DND-41 (cell line): ENCODE data around the gene ABCC3.

ENCODE experiments used
- ATAC-seq: fragments of 200-7000 bp; cut with Tn5 transposase; 3 replicates; pipeline ENCODE4 v1.9.1; 2021; ENCODE audit warnings: low read depth; ENCODE audit not compliant: insufficient read depth
- DNase-seq: peaks from one replicate; pipeline ENCODE4 v3.0.0-alpha.2; 2020
- H2AFZ ChIP-seq: 2 replicates; pipeline ENCODE4 v1.6.0; 2012; ENCODE audit warnings: low read depth, low read length
- H3K27ac ChIP-seq: 2 replicates; pipeline ENCODE4 v1.5.1; 2012; ENCODE audit warnings: low read length, inconsistent platforms
- H3K27me3 ChIP-seq: fragments of 200-600 bp; sonication (generic); 2 replicates; pipeline ENCODE4 v1.6.0; 2012; ENCODE audit warnings: low read length, mild to moderate bottlenecking, inconsistent platforms; ENCODE audit not compliant: insufficient read depth, poor library complexity
- H3K36me3 ChIP-seq: 2 replicates; pipeline ENCODE4 v1.5.1; 2012; ENCODE audit warnings: low read length, inconsistent platforms; ENCODE audit not compliant: insufficient read depth
- H3K4me1 ChIP-seq: 2 replicates; pipeline ENCODE4 v1.5.1; 2012; ENCODE audit warnings: mild to moderate bottlenecking, low read length; ENCODE audit not compliant: insufficient read depth
- H3K4me2 ChIP-seq: 2 replicates; pipeline ENCODE4 v1.6.0; 2012; ENCODE audit warnings: mild to moderate bottlenecking, moderate library complexity, low read length, inconsistent platforms; ENCODE audit not compliant: insufficient read depth
- H3K4me3 ChIP-seq, 2 experiments: fragments of 200-600 bp in 1 of 2; shearing (Covaris generic) in 1 of 2; 2 replicates each; pipeline ENCODE4 v1.5.1; 2012 to 2016; ENCODE audit warnings: inconsistent platforms in 2 of 2, low read length in 2 of 2, mild to moderate bottlenecking in 2 of 2, low read depth in 1 of 2, moderate library complexity in 1 of 2
- H3K79me2 ChIP-seq: 2 replicates; pipeline ENCODE4 v1.6.0; 2012; ENCODE audit warnings: low read length, inconsistent platforms; ENCODE audit not compliant: insufficient read depth
- H3K9ac ChIP-seq: 2 replicates; pipeline ENCODE4 v1.6.0; 2012; ENCODE audit warnings: low read depth, mild to moderate bottlenecking, inconsistent platforms, low read length, moderate library complexity
- H3K9me3 ChIP-seq: 2 replicates; pipeline ENCODE4 v1.5.1; 2012; ENCODE audit warnings: low read length, moderate library complexity, mild to moderate bottlenecking, inconsistent platforms; ENCODE audit not compliant: insufficient read depth, severe bottlenecking
- H4K20me1 ChIP-seq: 2 replicates; pipeline ENCODE4 v1.6.0; 2012; ENCODE audit warnings: low read length; ENCODE audit not compliant: insufficient read depth
- EZH2 ChIP-seq: IDR thresholded peaks from 3 replicates; pipeline ENCODE4 v1.6.1; 2012; ENCODE audit warnings: borderline replicate concordance, low read depth, mild to moderate bottlenecking, moderate library complexity, low read length, inconsistent platforms; ENCODE audit not compliant: severe bottlenecking
- TF ChIP-seq, protein P1 (sequence below): IDR thresholded peaks from 2 replicates; pipeline ENCODE4 v1.5.1; 2012; ENCODE audit warnings: borderline replicate concordance, low read length, moderate library complexity, mild to moderate bottlenecking; ENCODE audit not compliant: poor library complexity, severe bottlenecking; ENCODE audit errors: extremely low read depth

The ABCC3 gene

DNA sequence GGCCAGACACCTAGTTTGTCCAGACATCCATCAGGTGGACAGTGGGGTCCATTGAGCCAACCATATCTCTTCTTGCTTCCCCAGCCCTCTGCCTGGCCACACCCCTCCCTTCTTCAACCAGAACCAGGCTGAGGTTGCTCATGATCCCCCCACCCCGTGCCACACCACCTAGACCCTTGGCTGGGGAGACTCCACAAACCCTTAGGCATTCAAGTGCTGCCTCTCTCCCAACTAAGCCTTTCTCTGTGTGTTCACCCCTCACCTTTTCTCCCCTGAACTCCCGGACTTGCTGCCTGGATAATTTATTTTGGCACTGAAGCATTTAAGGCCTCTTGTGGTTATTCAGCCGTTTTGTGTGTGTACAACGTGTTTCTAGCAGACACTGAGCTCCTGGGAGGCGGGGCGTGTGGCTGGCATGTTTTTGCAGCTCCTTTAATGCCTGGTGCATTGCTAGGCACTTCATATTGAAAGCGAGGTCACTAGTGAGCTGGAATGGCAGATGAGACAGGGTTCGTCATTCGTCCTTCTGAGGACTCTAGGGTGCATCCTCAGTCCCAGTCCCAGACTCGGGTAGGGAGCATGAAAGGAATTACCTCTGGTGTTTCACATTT lies 45.5 kb upstream of the ABCC3 start:
- Histone ChIP-seq H3K4me3 (no peak overlapping the region), H4K20me1 (no peaks in the 10 kb centered on the region; the same call in 1 of the 2 replicates), H3K9me3 (no peaks in the 10 kb centered on the region), H3K27ac (no peak overlapping the region), H3K4me1 (no peaks in the 10 kb centered on the region), H3K9ac (no peak overlapping the region), H3K4me2 (no peak overlapping the region), H3K36me3 (no peaks in the 10 kb centered on the region), H3K27me3 (peaks cover 22% of the 10 kb centered on the region), H3K79me2 (no peaks in the 10 kb centered on the region), H2AFZ (no peak overlapping the region)
- TF ChIP-seq EZH2 = no peak
- TF ChIP-seq, protein P1, sequence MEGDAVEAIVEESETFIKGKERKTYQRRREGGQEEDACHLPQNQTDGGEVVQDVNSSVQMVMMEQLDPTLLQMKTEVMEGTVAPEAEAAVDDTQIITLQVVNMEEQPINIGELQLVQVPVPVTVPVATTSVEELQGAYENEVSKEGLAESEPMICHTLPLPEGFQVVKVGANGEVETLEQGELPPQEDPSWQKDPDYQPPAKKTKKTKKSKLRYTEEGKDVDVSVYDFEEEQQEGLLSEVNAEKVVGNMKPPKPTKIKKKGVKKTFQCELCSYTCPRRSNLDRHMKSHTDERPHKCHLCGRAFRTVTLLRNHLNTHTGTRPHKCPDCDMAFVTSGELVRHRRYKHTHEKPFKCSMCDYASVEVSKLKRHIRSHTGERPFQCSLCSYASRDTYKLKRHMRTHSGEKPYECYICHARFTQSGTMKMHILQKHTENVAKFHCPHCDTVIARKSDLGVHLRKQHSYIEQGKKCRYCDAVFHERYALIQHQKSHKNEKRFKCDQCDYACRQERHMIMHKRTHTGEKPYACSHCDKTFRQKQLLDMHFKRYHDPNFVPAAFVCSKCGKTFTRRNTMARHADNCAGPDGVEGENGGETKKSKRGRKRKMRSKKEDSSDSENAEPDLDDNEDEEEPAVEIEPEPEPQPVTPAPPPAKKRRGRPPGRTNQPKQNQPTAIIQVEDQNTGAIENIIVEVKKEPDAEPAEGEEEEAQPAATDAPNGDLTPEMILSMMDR = no peak
- DNase-seq = no peak
- no peak for ATAC-seq

DNA sequence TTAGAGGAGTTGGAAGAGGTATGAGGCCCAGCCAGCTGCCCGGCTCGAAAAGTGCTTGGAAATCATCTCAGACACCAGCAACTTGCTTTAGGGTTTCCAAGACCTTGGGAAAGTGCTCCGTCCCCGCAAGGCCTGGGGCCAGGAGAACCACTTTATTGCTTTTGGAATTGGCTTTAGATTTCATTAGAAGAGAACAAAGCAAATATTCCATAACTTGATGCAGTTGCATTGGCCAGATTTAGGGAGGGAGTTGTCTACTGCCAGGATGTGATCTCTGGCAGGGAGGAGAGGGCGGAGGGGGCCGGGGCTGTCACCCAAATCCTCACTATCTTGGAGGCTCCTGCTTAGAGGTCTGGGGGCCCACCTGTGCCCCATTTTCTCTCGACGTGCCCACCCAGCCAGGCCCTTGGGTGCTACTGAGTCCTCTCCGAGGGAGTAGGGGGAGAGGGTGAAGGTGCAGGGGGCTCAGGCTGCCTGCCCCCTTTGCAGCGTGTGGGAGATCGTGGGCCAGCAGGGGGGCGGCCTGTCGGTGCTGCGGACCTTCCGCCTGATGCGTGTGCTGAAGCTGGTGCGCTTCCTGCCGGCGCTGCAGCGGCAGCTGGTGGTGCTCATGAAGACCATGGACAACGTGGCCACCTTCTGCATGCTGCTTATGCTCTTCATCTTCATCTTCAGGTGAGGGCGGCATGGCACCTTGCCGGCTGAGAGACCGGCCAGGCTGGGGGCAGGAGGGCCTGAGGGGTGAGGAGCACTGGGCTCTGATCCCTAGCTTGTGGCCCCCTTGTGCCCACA lies 43.5 kb upstream of the ABCC3 start:
- no peak for TF ChIP-seq EZH2
- TF ChIP-seq, protein P1 = no peak
- H2AFZ ChIP-seq = no peak overlapping the region
- ATAC-seq (no peak), DNase-seq (no peak)
- H3K36me3 ChIP-seq = no peaks in the 10 kb centered on the region
- H3K79me2 ChIP-seq = no peaks in the 10 kb centered on the region
- no peak overlapping the region for H3K4me3 ChIP-seq
- H4K20me1 ChIP-seq = no peaks in the 10 kb centered on the region; the same call in 1 of the 2 replicates
- H3K9me3 ChIP-seq = no peaks in the 10 kb centered on the region
- H3K27ac ChIP-seq = no peak overlapping the region
- peaks cover 18% of the 10 kb centered on the region for H3K27me3 ChIP-seq
- no peak overlapping the region for H3K4me2 ChIP-seq
- H3K9ac ChIP-seq = no peak overlapping the region
- no peaks in the 10 kb centered on the region for H3K4me1 ChIP-seq

DNA sequence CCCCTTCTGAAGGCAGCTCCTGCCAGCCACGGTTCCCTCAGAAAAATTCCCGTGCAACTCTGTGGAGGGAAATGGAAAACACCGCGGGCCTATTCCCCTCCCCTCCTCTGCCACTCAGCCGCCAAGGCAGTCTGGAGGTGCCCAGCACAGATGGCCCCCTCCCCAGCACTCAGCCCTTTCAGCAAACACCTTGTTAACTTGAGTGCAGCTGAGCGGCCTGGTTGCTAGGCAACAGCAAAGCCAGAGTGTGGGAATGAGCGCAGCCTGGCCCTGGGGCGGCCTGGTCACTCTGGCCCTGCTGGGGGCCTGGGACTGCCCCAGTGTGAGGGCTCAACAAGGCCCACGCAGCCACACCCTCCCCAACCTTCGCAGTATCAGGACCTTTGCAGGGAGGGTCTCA lies 41.4 kb upstream of the ABCC3 start:
- H3K27me3 ChIP-seq = peaks cover 15% of the 10 kb centered on the region
- ATAC-seq (no peak), DNase-seq (no peak)
- no peak overlapping the region for H3K9ac ChIP-seq
- H2AFZ ChIP-seq = no peak overlapping the region
- no peaks in the 10 kb centered on the region for H3K36me3 ChIP-seq
- no peak for TF ChIP-seq EZH2
- TF ChIP-seq, protein P1 = no peak
- no peak overlapping the region for H3K4me3 ChIP-seq
- H3K79me2 ChIP-seq = no peaks in the 10 kb centered on the region
- H3K27ac ChIP-seq = no peak overlapping the region
- H3K4me1 ChIP-seq = no peaks in the 10 kb centered on the region
- no peaks in the 10 kb centered on the region for H3K9me3 ChIP-seq
- no peaks in the 10 kb centered on the region; the same call in 1 of the 2 replicates for H4K20me1 ChIP-seq
- H3K4me2 ChIP-seq = no peak overlapping the region
